ENCODE data around the gene VSTM2L. TPM values are rescaled to one million over a fixed set of nuclear protein-coding genes. Genes with fewer than 3 reads are reported as not detected.

VSTM2L gene
- total and polyA plus RNA-seq, 8 donors, result 1.1 to 10.1 (median 2.8) TPM

DNA sequence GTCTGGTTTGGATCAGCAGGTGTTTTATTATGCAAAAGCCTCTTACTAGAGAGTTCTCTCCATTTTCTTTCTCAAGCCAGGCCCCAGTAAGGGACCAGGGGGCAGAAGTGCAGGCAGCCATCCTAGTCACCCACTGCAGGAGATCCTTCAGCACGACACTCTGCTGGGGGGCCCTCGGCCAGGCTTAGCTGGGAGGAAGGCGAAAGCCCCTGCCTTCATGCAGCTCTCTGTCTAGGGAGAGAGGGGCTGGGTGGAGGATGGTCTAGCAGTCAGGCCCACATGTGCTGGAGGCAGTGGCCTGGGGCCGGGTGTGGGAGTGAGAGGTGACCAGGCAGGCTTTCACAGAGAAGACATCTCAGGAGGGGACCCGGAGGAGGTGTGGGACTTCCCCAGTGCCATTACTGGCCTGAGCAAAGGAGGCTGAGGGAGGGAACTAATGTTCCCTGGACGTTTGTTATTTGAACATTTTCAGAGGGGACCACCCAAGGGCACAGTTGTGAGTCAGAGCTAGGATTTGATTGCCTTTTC is 33.5 kb upstream of the VSTM2L start:
- no peaks in the 10 kb centered on the region for H3K27me3 ChIP-seq
- TF ChIP-seq CTCF (IDR thresholded peaks at IDR 0.05), result no peak
- DNase-seq, result peak in 1 of 6 donors; percentile 9
- FAIRE-seq, result no peak
- H3K9me3 ChIP-seq, result no peaks in the 10 kb centered on the region
- no peak overlapping the region for H3K27ac ChIP-seq
- ATAC-seq, result no peak
- WGBS, 2 donors, result 84 to 86% methylated on average over 6 of the region's 6 CpGs
- no peaks in the 10 kb centered on the region for H3K4me1 ChIP-seq
- H3K36me3 ChIP-seq, result peaks cover 0 to 18% (median 0%) of the 10 kb centered on the region in 3 donors
- no peak overlapping the region for H3K4me3 ChIP-seq
- intact Hi-C loops (cut with DNase I), result no loop called here

GRCh38 chr20:37870294-37870693 is 32.6 kb upstream of the VSTM2L start:
- DNase-seq (no peak), ATAC-seq (no peak), FAIRE-seq (no peak)
- Histone ChIP-seq H3K4me3 (no peak overlapping the region), H3K36me3 (peaks cover 0 to 18% (median 0%) of the 10 kb centered on the region in 3 donors), H3K27ac (no peak overlapping the region), H3K4me1 (no peaks in the 10 kb centered on the region), H3K27me3 (no peaks in the 10 kb centered on the region), H3K9me3 (no peaks in the 10 kb centered on the region)
- intact Hi-C loops (cut with DNase I), result no loop called here
- TF ChIP-seq CTCF (IDR thresholded peaks at IDR 0.05), result no peak
- WGBS, 2 donors, result 85 to 88% methylated on average over 11 of the region's 11 CpGs

- Histone ChIP-seq H3K4me3 (no peak overlapping the region), H3K27ac (no peak overlapping the region), H3K27me3 (no peaks in the 10 kb centered on the region), H3K4me1 (no peaks in the 10 kb centered on the region), H3K9me3 (no peaks in the 10 kb centered on the region), H3K36me3 (peaks cover 0 to 18% (median 0%) of the 10 kb centered on the region in 3 donors)
- 95 to 96% methylated on average over 13 of the region's 13 CpGs for WGBS, 2 donors
- intact Hi-C loops (cut with DNase I), result no loop called here
- no peak for FAIRE-seq
- peak in 1 of 6 donors; percentile 29 for DNase-seq
- ATAC-seq, result no peak
- no peak for TF ChIP-seq CTCF (IDR thresholded peaks at IDR 0.05)
Measured at GRCh38 chr20:37871751-37872150, 31.2 kb upstream of the VSTM2L start.

- Histone ChIP-seq H3K4me3 (no peak overlapping the region), H3K27me3 (no peaks in the 10 kb centered on the region), H3K36me3 (peaks cover 0 to 18% (median 0%) of the 10 kb centered on the region in 3 donors), H3K4me1 (no peaks in the 10 kb centered on the region), H3K9me3 (no peaks in the 10 kb centered on the region), H3K27ac (no peak overlapping the region)
- FAIRE-seq (no peak), ATAC-seq (no peak), DNase-seq (peak in 1 of 6 donors; percentile 27)
- intact Hi-C loops (cut with DNase I), result no loop called here
- WGBS, 2 donors, result 93 to 94% methylated on average over 9 of the region's 9 CpGs
- TF ChIP-seq CTCF (IDR thresholded peaks at IDR 0.05), result no peak
Measured at GRCh38 chr20:37872161-37872560, 30.8 kb upstream of the VSTM2L start.

GRCh38 chr20:37873884-37874283 is 29.0 kb upstream of the VSTM2L start:
- ATAC-seq, result no peak
- 92 to 96% methylated on average over 11 of the region's 11 CpGs for WGBS, 2 donors
- no peak for TF ChIP-seq CTCF (IDR thresholded peaks at IDR 0.05)
- Histone ChIP-seq H3K27ac (no peak overlapping the region), H3K27me3 (no peaks in the 10 kb centered on the region), H3K9me3 (no peaks in the 10 kb centered on the region), H3K4me3 (no peak overlapping the region), H3K4me1 (no peaks in the 10 kb centered on the region), H3K36me3 (peaks cover 0 to 18% (median 0%) of the 10 kb centered on the region in 3 donors)
- intact Hi-C loops (cut with DNase I), result no loop called here
- no peak for FAIRE-seq
- DNase-seq, result peak in 1 of 6 donors; percentile 41
